GM21526 (cell line): ENCODE data around the gene FAM229A.
"Not testable (repeated sequence)": the region's sequence is repeated elsewhere in the genome, so short reads cannot be mapped to it uniquely, and the experiment has no call there.

ENCODE experiments used
- ATAC-seq: cut with Tn5 transposase; IDR thresholded peaks from one replicate; pipeline ENCODE4 v1.9.1; 2021; ENCODE audit warnings: moderate library complexity; ENCODE audit not compliant: unreplicated experiment, low FRiP score

Gene FAM229A

GRCh38 chr1:32377541-32378220 is 15.4 kb upstream of the FAM229A start:
- no peak for ATAC-seq

- no peak for ATAC-seq
Observed at GRCh38 chr1:32376199-32376598, 13.9 kb upstream of the FAM229A start.

GRCh38 chr1:32373996-32374592 is 11.8 kb upstream of the FAM229A start:
- no peak for ATAC-seq

- ATAC-seq: no peak
Observed at GRCh38 chr1:32372149-32372756, 10.0 kb upstream of the FAM229A start.

- no peak for ATAC-seq
Observed at GRCh38 chr1:32367912-32368635, 5.8 kb upstream of the FAM229A start.

- no peak for ATAC-seq
Observed at GRCh38 chr1:32365445-32365844, 3.2 kb upstream of the FAM229A start.

- ATAC-seq: no peak
Observed at GRCh38 chr1:32364836-32365235, 2.6 kb upstream of the FAM229A start.

- ATAC-seq: no peak
Observed at GRCh38 chr1:32363713-32364112, 1.4 kb upstream of the FAM229A start.

GRCh38 chr1:32361674-32362473 is 411 bp downstream of the FAM229A start:
- no peak for ATAC-seq

- no peak for ATAC-seq
Observed at GRCh38 chr1:32361308-32361673, 994 bp downstream of the FAM229A start.

GRCh38 chr1:32358435-32358834 is 3.9 kb downstream of the FAM229A start:
- no peak for ATAC-seq

- ATAC-seq: no peak
Observed at GRCh38 chr1:32357614-32358013, 4.7 kb downstream of the FAM229A start.

GRCh38 chr1:32356478-32356877 is 5.8 kb downstream of the FAM229A start:
- no peak for ATAC-seq

- not testable (repeated sequence) for ATAC-seq
Observed at GRCh38 chr1:32355778-32356177, 6.5 kb downstream of the FAM229A start.

GRCh38 chr1:32353886-32354570 is 8.3 kb downstream of the FAM229A start:
- no peak for ATAC-seq

- ATAC-seq: no peak
Observed at GRCh38 chr1:32353431-32353830, 8.9 kb downstream of the FAM229A start.

- no peak for ATAC-seq
Observed at GRCh38 chr1:32352831-32353383, 9.4 kb downstream of the FAM229A start.

GRCh38 chr1:32352239-32352745 is 10.0 kb downstream of the FAM229A start:
- ATAC-seq: no peak

GRCh38 chr1:32351399-32352238 is 10.7 kb downstream of the FAM229A start:
- ATAC-seq: peak; percentile 65
